ENCODE measurements around the gene KLB.

The KLB gene

DNA sequence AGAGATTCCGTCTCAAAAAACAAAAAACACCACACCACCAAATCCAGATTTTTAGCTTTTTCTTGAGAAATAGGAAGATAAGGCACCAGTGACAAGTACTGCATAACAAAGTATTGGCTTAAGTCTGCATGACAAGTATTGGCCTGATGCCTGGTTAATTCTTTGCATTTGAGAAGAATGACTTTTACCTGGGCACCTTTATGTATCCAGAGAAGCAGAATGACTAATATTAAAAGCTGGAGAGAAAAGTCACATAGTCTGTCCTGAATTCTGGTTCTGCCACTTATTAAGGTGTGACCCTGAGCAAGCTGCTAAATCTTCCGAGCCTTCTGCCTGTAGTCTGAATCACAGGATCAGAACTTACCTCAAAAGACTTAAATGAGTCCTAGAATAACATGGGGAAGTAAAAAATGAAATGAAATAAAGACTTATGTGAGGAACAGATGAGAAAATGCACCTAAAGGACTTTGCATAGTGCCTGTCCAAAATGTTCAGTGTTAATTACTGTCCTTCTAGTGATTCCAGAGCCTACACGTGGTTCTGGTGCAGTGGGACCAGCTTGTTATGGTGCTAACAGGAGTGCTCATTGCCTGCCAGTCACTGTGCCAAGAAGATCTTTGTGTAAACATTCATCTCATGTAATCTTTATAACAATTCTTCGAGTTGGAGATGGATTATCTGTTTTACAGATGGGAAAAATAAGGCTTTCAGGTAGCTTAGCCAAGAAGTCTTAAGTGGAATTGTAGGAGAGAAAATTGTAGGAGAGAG lies 88.9 kb downstream of the KLB start:
- no peak overlapping the region for H3K4me3 Mint-ChIP-seq
- no peak overlapping the region for H3K27ac Mint-ChIP-seq
- H3K36me3 Mint-ChIP-seq (ENCODE audit: low read depth): peaks cover 6% of the 10 kb centered on the region
- no peaks in the 10 kb centered on the region for H3K9me3 Mint-ChIP-seq
- H3K27me3 Mint-ChIP-seq (ENCODE audit: low read depth): peaks cover 5% of the 10 kb centered on the region
- no peaks in the 10 kb centered on the region for H3K4me1 Mint-ChIP-seq (ENCODE audit: low read depth)
- DNase-seq (ENCODE audit: low spot score): no peak

DNA sequence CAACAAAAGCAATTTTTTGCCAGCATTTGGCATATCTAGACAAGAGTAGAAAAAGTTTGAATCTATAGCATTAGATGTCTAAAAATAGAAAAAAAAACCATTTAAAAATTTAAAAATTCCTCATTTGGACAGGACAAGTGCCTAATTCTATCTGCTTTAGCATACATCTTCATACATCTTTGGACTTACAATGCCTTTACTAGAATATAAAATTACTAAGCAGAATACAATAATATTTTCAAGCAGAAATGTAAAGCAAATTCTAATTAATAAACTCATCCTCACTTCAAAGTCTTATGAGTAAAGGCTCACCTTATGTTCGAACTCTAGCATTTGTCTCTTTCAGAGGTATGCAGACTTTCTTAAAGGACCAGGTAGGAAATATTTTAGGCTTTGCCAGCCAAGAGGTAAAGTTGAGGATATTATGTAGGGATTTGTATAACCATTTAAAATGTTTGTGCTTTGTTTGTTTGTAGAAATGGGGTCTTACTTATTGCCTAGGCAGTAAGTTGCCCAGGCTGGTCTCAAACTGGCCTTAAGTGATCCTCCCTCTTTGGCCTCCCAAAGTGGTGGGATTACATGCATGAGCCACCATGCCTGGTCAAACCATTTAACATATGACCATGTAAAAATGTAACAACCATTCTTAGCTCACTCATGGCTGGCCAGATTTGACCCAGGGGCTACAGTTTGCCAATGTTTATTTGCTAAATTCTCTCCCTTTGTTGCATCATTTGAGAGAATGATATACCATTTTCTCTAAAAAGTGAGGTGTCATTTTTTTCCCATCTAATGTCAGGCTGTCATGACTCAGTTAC lies 91.4 kb downstream of the KLB start:
- Mint-ChIP-seq H3K9me3 (no peaks in the 10 kb centered on the region), H3K36me3 (ENCODE audit: low read depth) (peaks cover 11% of the 10 kb centered on the region), H3K4me1 (ENCODE audit: low read depth) (no peaks in the 10 kb centered on the region), H3K27ac (no peak overlapping the region), H3K4me3 (no peak overlapping the region), H3K27me3 (ENCODE audit: low read depth) (peaks cover 5% of the 10 kb centered on the region)
- no peak for DNase-seq (ENCODE audit: low spot score)

DNA sequence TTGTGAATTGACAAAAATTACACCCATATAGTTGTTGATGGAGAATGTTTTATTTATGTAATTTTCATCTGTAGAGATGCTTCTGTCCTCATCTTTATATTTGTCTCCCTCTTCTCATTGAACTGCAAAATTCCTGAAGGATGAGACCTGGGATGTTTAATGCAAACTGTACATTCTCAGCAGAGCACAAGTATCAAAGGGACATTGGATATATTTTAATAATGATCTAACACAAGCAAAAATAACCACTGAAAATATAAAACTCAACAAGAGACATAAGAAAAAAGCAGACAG lies 91.9 kb downstream of the KLB start:
- no peaks in the 10 kb centered on the region for H3K9me3 Mint-ChIP-seq
- H3K27ac Mint-ChIP-seq: no peak overlapping the region
- H3K27me3 Mint-ChIP-seq (ENCODE audit: low read depth): peaks cover 5% of the 10 kb centered on the region

More for the DNA sequence above, 91.9 kb downstream of the KLB start:
- H3K4me1 Mint-ChIP-seq (ENCODE audit: low read depth): no peaks in the 10 kb centered on the region
- no peak overlapping the region for H3K4me3 Mint-ChIP-seq
- DNase-seq (ENCODE audit: low spot score): no peak
- peaks cover 17% of the 10 kb centered on the region for H3K36me3 Mint-ChIP-seq (ENCODE audit: low read depth)
